NCI-H748 treated with DMSO at 0.1 percent for 48 hours (cell line): ENCODE measurements around the gene GMPR.

Experiments used
- DNase-seq: peaks from one replicate; lab custom pipeline; 2025; lab: John Stamatoyannopoulos, UW

GMPR gene

GRCh38 chr6:16238057-16238962 lies at the start of gene GMPR:
Gene GMPR (plus strand): TSS chr6:16238587. CDS start chr6:16238694, 107 bp downstream.
- peak; percentile 49 for DNase-seq

- DNase-seq = peak; percentile 46
Measured at GRCh38 chr6:16190214-16190613, 48.2 kb upstream of the GMPR start.

DNA sequence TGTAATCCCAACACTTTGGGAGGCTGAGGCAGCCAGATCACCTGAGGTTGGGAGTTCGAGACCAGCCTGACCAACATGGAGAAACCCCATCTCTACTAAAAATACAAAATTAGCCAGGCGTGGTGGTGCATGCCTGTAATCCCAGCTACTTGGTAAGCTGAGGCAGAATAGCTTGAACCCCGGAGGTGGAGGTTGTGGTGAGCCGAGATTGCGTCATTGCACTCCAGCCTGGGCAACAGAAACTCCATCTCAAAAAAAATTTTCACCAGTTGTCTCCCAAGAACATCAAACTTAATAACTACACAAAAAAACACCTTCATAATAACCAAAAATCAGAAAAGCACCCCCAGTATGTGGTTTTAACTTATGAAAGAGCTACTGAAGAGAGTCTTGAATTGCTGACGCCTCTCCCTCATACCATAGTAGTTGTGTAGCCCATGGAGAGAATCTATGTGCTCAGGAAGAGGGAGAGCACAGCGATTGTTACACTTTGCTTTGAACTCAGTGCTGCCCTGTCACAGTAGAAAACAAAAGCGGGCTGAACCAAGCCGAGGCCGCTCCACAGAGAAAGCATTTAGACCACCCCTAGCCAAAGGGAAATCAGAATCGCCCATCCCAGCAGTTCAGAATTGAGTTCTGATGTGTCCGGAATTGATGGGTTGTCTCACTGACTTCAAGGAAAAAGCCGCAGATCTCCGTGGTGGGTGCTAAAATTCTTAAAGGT lies 42.0 kb upstream of the GMPR start:
- no peak for DNase-seq

GRCh38 chr6:16196984-16197546 lies 41.3 kb upstream of the GMPR start:
- DNase-seq = peak; percentile 23

GRCh38 chr6:16198061-16198705 lies 40.2 kb upstream of the GMPR start:
- no peak for DNase-seq

DNA sequence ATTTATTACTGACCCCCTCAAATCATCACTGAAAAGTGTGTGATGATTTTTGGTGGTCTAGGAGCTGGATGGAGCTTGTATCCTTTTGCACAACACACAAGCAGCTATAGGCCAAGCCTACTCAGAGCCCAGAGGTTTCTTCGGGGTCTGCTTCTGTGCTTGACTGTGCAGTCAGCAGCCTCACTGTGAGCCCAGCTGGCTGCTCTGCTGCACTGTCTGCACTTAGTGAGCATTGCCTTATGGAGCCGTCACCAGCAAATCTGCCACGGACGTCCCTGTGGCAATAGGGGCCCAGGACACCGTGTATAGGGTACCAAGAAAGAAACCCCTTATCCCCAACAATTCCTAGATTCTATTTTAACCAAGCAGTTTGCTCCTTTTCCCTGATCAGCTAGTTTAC lies 38.6 kb upstream of the GMPR start:
- DNase-seq = no peak

DNA sequence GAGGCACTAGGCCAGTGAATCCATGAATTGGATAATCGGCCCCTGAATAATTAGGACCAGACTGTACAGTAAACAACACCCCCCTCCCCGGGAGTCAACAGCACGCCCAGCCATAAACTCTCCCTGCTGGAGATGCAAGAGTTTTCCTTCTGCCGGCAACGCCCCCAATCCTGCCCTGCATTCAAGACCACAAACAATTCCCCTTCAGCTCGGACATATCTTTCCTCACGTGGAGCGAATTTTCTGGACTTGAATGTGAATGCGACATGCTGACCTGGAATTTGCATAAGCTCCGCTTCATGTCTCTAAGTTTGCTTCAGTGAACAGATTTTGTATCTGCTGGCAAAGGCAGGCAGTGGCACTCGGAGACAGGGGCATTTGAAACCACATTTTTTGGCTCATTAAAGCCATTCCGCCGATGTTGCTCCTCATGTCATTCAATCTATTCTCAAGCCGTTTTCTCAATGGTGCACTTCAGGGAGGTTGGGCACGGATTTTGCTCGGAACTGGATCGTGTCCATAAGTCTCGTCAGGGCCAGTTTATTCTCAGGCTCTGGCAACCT lies 38.0 kb upstream of the GMPR start:
- DNase-seq = peak; percentile 59

- DNase-seq = no peak
Measured at GRCh38 chr6:16201706-16202105, 36.7 kb upstream of the GMPR start.

- no peak for DNase-seq
Measured at GRCh38 chr6:16204653-16205376, 33.6 kb upstream of the GMPR start.

DNA sequence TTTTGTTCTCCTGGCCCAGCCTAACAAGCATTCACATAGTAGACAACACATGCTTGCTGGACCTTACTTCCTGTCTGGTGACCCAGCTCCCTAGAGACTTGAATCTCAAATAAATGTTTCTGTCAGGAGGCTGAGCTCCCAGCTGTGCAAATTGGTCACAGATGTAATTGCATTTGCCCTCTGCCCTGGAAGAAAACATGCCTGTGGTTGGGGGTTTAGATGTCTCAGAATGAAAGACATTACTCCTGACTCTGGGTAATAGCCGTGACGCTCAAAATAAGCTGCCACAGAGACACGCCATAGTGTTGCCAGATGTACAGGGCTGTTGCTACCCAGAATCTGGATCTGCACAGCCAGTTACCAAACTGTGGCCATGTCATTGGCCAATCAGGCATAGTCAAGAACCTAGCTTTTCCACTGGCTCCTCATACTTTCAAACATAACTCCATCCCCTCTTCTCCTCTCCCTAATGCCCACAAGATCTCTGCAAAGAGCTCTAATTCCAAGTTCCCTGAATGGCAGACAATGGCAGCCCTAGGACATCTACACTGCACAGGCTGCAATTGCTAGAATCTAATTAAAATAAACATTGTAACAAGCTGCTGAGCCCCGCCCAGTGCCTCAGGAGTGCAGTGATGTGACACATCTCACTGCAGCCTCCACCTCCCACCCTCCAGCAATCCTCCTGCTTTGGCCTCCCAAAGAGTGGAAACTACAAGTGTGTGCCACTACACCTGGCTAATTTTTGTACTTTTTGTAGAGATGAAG lies 32.8 kb upstream of the GMPR start:
- peak; percentile 72 for DNase-seq

DNA sequence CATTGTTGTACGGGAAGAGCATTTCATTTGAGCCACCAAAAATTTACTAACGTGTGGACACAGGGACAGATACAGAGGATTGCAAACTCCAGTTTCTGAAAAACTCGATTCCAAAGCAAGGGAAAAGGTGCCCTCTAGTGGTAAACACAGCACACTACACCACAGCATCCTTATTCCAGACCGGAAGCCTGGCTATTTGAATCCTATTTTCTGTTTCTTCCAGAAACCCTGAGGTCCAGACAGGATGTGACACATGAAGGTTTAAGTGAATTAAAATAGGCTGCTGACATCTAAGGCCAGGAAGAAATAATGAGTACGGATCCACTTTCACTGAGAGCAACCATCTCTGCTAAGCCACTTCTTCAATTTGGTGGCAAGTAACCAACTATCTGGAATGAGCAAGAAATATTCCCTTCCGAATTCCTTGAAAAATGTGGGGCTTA lies 31.8 kb upstream of the GMPR start:
- DNase-seq = peak; percentile 90

- DNase-seq = no peak
Measured at GRCh38 chr6:16208989-16209388, 29.4 kb upstream of the GMPR start.

- DNase-seq = no peak
Measured at GRCh38 chr6:16209539-16209938, 28.8 kb upstream of the GMPR start.

DNA sequence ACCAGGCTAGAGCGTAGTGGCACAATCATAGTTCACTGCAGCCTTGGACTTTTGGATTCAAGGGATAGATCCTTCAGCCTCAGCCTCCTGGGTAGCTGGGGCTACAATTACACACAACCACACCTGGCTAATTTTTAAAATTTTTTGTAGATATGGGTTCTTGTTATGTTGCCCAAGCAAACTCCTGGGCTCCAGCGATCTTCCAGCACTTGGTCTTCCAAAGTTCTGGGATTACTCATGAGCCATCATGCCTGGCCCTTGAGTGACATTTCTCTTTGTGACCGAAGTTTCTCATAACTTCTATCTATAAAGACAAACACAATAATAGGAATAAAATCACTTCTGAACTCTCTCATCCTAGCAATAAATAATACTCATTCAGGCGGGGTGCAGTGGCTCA lies 26.1 kb upstream of the GMPR start:
- no peak for DNase-seq

DNA sequence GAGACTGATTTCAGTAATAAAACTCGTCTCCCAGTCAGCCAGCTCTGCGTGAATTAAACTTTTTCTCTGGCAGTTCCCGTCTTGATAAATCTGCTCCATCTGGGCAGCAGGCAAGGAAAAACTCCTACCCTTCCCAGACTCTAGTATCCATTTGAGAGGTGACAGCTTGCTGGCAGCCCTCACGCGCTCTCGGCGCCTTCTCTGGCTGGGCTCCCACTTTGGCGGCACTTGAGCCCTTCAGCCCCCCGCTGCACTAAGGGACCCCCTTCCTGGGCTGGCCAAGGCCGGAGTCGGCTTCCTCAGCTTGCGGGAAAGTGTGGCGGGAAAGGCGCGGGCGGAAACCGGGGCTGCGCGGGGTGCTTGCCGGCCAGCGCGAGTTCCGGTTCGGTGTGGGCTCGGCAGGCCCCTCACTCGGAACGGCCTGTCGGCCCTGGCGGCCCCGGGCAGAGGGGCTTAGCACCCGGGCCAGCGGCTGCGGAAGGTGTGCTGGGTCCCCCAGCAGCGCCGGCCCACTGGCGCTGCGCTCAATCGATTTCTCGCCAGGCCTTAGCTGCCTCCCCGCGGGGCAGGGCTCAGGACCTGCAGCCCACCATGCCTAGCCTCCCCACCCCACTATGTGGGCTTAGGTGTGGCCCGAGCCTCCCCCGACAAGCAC lies 21.8 kb upstream of the GMPR start:
- DNase-seq = no peak

DNA sequence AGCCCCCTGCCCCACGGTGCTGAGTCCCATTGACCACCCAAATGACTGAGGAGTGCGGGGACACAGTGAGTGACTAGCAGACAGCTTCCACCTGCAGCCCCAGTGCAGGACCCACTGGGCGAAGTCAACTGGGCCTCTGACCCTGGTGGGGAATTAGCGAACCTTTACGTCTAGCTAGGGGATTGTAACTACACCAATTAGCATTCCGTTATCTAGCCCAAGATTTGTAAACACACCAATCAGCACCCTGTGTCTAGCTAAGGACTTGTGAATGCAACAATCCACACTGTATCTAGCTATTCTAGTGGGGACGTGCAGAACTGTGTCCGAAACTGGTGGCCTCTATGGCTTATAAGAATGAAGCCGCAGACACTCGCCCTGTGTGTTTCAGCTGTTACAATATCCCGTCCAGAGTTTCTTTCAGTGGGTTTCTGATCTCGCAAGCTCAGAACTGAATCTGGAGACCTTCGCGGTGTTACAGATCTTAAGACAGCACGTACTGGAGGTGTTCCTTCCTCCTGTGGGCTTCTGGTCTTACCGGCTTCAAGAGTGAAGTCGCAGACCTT lies 21.1 kb upstream of the GMPR start:
- DNase-seq = no peak

DNA sequence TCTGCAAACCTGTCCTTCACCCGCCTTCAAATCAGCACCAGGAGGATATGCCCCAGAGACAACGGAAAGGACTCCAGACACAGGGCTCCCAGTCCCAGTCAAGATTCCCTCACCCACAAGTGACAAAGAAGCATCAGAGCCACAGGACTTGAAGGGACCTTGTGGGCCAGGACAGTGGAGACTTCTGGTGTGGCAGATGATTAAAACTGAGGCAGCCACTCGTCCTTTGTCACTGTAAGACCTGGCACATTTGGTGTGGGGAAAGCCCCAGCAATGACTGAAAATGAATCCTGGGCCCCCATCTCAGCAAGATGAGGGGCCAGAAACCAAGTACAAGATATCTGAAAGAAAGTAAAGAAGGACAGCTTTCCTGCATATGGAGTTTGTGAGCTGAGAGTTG lies 15.6 kb upstream of the GMPR start:
- no peak for DNase-seq

DNA sequence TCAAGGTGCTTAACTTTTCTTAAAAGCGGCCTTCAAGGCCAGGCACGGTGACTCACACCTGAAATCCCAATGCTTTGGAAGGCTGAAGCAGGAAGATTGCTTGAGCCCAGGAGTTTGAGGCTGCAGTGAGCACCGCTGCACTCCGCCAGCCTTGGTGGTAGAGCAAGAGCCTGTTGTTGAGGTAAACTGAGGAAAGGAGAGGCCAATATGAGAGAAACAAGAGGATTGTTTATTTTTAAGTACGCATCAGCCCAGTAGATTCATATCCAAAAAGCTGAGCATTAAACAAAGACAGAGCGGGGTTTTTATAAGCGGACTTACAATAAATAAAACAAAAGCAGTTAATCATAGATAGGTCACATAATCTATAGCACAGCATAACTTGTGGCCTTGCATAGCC lies 15.0 kb upstream of the GMPR start:
- no peak for DNase-seq

DNA sequence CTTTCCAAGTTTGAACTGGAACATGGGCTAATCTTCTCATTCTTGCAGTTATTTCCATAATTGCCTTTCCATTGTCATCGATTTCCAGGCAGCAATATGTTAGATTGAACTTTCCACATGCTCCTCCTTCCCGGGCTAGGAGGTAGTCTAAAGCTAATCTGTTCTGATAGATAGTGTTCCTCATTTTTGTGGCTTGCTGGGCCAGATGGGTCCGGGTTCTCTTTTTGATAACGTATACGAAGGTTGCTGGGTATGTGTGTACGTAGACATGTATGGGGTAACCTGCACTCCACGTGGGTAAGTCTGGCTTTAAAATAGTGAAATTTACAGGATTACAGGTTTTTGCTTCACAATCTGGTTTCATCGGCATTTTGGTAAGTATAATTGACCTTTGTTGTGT lies 14.0 kb upstream of the GMPR start:
- DNase-seq = no peak
